ENCODE data around the gene FAM222B. TPM values are rescaled to one million over a fixed set of nuclear protein-coding genes. Genes with fewer than 3 reads are reported as not detected.

FAM222B gene
- total RNA-seq, 1 donor from 2014 or later, result 37.9 TPM

DNA sequence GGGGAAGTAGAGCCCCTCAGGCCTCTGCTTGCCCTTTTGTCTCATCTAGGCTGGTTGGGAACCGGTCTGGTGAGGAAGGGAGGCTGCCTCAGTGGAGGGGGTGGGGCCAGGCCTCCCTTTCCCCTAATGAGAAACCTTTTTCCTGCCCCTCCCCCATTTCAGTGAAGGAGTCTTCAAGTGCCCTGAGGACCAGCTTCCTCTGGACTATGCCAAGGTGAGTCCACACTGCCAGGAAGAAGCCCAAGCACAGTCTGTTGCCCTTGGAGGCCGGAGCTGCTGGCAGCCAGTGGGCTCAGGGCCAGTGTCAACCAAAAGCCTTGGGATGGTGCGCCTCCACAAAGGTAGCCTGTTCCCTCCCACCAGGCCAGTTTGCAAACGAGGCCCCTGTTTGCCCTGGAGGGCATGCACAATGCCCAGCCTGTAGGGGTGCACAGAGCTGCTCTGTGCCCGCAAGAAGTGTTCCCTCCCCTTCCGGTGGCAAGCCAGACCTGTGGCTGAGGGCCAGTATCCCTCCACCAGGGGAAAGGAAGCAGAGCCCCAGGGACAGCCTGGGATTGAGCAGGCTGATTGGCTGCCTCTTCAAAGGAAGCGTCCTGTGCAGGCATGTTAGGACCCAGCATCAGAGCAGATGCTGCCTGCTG is 95.4 kb downstream of the FAM222B start:
- Mint-ChIP-seq H3K27me3 (ENCODE audit: low read depth) (no peaks in the 10 kb centered on the region), H3K27ac (peak overlapping the region; percentile 98), H3K4me3 (peak overlapping the region; percentile 89), H3K9me3 (no peaks in the 10 kb centered on the region), H3K4me1 (peaks cover 32% of the 10 kb centered on the region), H3K36me3 (peaks cover 3% of the 10 kb centered on the region)
- no peak for DNase-seq (ENCODE audit: low spot score in 2 of 2, unreplicated experiment in 2 of 2)
- TF ChIP-seq, protein P1, sequence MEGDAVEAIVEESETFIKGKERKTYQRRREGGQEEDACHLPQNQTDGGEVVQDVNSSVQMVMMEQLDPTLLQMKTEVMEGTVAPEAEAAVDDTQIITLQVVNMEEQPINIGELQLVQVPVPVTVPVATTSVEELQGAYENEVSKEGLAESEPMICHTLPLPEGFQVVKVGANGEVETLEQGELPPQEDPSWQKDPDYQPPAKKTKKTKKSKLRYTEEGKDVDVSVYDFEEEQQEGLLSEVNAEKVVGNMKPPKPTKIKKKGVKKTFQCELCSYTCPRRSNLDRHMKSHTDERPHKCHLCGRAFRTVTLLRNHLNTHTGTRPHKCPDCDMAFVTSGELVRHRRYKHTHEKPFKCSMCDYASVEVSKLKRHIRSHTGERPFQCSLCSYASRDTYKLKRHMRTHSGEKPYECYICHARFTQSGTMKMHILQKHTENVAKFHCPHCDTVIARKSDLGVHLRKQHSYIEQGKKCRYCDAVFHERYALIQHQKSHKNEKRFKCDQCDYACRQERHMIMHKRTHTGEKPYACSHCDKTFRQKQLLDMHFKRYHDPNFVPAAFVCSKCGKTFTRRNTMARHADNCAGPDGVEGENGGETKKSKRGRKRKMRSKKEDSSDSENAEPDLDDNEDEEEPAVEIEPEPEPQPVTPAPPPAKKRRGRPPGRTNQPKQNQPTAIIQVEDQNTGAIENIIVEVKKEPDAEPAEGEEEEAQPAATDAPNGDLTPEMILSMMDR (IDR thresholded peaks at IDR 0.05; ENCODE audit: unreplicated experiment), result no peak

DNA sequence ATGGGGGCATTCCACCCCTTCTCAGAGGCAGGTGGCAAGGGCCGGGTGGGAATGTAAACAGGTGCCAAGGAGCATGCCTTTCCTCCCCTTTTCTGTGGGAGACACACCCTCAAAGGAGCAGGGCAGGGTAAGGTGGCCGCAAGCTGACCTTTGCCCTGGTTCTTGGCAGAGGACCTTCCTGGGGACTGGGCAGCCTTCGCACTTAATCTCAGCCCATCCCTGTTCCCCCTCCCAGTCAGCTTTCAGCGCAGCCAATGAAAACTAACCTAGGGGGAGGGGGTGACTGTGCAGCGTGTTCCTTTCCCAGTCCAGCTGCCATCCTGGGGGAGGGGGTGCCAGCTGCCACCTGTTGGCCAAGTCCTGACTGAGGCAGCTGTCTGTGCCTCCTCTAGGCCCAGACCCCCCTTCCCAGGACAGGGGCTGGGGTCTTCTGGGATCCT is 96.0 kb downstream of the FAM222B start:
- peak overlapping the region; percentile 89 for H3K4me3 Mint-ChIP-seq
- H3K27me3 Mint-ChIP-seq (ENCODE audit: low read depth), result no peaks in the 10 kb centered on the region
- peak overlapping the region; percentile 98 for H3K27ac Mint-ChIP-seq
- TF ChIP-seq, protein P1 (IDR thresholded peaks at IDR 0.05; ENCODE audit: unreplicated experiment), result no peak
- no peaks in the 10 kb centered on the region for H3K9me3 Mint-ChIP-seq
- no peak for DNase-seq (ENCODE audit: low spot score in 2 of 2, unreplicated experiment in 2 of 2)
- H3K4me1 Mint-ChIP-seq, result peaks cover 32% of the 10 kb centered on the region
- peaks cover 3% of the 10 kb centered on the region for H3K36me3 Mint-ChIP-seq

DNA sequence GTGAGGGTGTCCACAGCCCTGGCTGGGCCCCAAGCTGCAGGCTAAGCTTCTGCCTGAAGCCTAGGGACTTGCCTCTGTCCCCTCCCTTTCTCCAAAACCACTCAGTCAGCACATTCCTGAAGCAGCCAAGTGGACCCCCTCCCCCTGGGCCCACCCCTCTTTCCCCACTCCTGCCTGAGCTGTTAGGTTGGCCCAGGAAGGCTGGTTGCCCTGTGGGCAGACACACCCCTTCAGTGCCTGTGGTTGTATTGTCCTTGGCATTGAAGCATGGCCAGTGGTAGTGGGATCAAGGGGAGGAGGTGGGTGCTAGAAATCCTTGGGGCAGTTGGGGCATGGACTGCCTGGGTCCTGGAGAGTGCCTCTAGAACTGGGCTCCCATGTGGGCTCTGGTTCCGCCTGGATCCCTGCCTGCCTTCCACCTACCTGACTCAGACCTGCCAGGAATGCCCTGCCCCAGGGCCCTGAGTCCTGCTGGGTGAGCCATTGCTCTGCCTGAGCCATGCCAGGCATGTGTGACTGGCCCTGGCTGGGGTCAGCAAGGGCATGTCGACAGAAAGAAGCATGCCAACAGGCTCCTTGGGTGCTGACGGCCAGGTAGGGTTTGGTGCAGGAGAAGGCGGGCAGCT is 96.7 kb downstream of the FAM222B start:
- H3K27ac Mint-ChIP-seq, result peak overlapping the region; percentile 98
- H3K9me3 Mint-ChIP-seq, result no peaks in the 10 kb centered on the region
- peaks cover 3% of the 10 kb centered on the region for H3K36me3 Mint-ChIP-seq
- TF ChIP-seq, protein P1 (IDR thresholded peaks at IDR 0.05; ENCODE audit: unreplicated experiment), result no peak
- DNase-seq (ENCODE audit: low spot score in 2 of 2, unreplicated experiment in 2 of 2), result peak in 1 of 2 experiments; percentile 56
- peak overlapping the region; percentile 89 for H3K4me3 Mint-ChIP-seq
- H3K27me3 Mint-ChIP-seq (ENCODE audit: low read depth), result no peaks in the 10 kb centered on the region
- H3K4me1 Mint-ChIP-seq, result peaks cover 32% of the 10 kb centered on the region

DNA sequence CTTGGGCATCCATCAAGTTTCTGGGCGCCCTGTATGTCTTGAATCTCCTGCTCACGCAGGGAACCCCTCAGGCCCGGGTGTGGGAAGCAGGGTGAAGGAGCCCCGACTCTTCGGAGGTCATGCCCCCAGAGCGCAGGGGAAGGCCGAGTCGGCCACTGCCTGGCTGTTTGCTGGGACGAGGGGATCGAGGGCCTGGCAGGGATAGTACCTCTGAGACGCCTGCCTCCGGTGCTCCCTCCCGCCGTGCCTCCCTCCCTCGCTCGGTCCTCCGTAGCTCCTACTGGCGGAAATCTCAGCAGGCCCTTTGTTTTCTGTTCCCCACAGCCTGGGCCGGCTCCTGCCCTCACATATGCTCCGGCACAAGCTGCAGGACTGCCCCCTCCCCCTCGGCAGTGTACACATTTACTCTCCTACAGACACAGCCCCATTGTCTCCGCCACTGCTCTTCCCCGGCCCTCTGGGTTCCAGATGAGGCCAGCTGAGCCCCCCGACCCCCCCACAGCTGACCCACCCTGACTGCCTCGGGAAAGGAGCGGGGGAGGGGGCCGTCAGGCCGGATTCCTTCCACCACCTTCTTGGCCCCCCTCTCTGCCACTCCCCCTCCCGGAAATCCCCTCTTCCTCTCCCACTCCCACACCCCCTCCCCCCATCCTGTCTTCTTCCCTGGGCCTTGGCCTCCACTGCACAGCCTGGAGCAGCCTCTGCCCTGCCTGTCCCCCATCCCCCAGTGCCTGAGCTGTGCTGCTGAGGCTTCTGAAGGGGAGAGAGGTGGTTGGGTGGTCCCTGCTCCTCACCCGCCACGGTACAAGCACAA is 97.4 kb downstream of the FAM222B start:
- H3K36me3 Mint-ChIP-seq, result peaks cover 3% of the 10 kb centered on the region
- no peaks in the 10 kb centered on the region for H3K9me3 Mint-ChIP-seq
- H3K27me3 Mint-ChIP-seq (ENCODE audit: low read depth), result no peaks in the 10 kb centered on the region
- peak; percentile 62 to 70 for DNase-seq (ENCODE audit: low spot score in 2 of 2, unreplicated experiment in 2 of 2)
- H3K4me1 Mint-ChIP-seq, result peaks cover 30% of the 10 kb centered on the region
- TF ChIP-seq, protein P1 (IDR thresholded peaks at IDR 0.05; ENCODE audit: unreplicated experiment), result no peak
- H3K4me3 Mint-ChIP-seq, result peak overlapping the region; percentile 89
- peak overlapping the region; percentile 98 for H3K27ac Mint-ChIP-seq

DNA sequence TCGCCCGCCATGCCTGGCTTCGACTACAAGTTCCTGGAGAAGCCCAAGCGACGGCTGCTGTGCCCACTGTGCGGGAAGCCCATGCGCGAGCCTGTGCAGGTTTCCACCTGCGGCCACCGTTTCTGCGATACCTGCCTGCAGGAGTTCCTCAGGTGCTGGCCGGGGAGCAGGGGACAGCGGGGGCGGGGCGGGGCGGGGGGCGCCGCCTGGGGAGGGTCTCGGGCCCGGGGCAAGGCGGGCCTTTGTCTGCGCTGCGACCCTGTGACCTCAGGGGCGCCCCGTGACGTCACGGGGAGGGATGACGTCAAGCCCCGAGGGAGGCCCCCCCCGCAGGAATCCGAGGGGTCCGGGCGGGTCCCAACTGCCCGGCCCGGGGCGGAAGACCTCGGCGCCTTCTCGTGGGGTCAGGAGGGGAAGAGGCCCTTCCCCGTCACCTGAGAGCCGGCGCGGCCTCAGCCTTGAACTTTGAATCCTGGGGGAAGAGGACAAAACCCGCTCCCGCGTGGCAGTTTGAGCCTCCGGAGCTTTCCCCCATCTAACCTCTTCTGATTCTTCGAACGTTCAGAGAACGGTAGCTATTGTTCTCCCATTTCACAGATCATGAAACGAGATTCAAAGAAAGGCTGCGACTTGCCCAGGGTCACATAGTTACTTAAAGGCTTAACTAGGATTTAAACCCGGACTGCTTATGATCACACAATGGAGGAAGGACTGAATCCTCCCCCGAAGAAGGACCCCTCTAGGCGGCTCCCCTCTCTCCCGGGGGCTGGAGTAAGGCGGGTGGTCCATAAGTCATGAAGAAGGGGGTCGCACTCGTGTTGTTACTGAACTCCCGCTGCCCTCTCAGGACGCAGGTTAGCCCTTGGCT is 98.3 kb downstream of the FAM222B start:
- peaks cover 32% of the 10 kb centered on the region for H3K4me1 Mint-ChIP-seq
- H3K9me3 Mint-ChIP-seq, result no peaks in the 10 kb centered on the region
- peak in 1 of 2 experiments; percentile 59 for DNase-seq (ENCODE audit: low spot score in 2 of 2, unreplicated experiment in 2 of 2)
- no peaks in the 10 kb centered on the region for H3K27me3 Mint-ChIP-seq (ENCODE audit: low read depth)
- H3K27ac Mint-ChIP-seq, result peak overlapping the region; percentile 98
- peak overlapping the region; percentile 89 for H3K4me3 Mint-ChIP-seq
- TF ChIP-seq, protein P1 (IDR thresholded peaks at IDR 0.05; ENCODE audit: unreplicated experiment), result no peak
- H3K36me3 Mint-ChIP-seq, result peaks cover 3% of the 10 kb centered on the region

All from mesothelial cell of epicardium (in vitro differentiated cells).